AG09309 (cell line): Measurements from ENCODE around the gene UBALD1.
A peak's percentile ranks its signal among the peaks of the same experiment; 100 is the strongest.

ENCODE experiments used
- DNase-seq: peaks from one replicate; pipeline ENCODE4 v3.0.0-alpha.2; 2010; ENCODE audit warnings: low read depth
- H3K4me3 ChIP-seq: 2 replicates; pipeline ENCODE4 v1.5.1; 2011; ENCODE audit warnings: mild to moderate bottlenecking, low read depth, low read length, moderate library complexity; ENCODE audit not compliant: control insufficient read depth
- TF ChIP-seq, protein P1 (sequence below): IDR thresholded peaks from 2 replicates; pipeline ENCODE4 v1.5.1; 2011; ENCODE audit warnings: mild to moderate bottlenecking, low read depth, low read length, inconsistent platforms; ENCODE audit not compliant: insufficient read depth, control insufficient read depth; ENCODE audit errors: missing control alignments

UBALD1 gene

GRCh38 chr16:4634768-4635167 lies 20.1 kb upstream of the UBALD1 start:
- DNase-seq: no peak
- H3K4me3 ChIP-seq: no peak overlapping the region
- TF ChIP-seq, protein P1, sequence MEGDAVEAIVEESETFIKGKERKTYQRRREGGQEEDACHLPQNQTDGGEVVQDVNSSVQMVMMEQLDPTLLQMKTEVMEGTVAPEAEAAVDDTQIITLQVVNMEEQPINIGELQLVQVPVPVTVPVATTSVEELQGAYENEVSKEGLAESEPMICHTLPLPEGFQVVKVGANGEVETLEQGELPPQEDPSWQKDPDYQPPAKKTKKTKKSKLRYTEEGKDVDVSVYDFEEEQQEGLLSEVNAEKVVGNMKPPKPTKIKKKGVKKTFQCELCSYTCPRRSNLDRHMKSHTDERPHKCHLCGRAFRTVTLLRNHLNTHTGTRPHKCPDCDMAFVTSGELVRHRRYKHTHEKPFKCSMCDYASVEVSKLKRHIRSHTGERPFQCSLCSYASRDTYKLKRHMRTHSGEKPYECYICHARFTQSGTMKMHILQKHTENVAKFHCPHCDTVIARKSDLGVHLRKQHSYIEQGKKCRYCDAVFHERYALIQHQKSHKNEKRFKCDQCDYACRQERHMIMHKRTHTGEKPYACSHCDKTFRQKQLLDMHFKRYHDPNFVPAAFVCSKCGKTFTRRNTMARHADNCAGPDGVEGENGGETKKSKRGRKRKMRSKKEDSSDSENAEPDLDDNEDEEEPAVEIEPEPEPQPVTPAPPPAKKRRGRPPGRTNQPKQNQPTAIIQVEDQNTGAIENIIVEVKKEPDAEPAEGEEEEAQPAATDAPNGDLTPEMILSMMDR: no peak

DNA sequence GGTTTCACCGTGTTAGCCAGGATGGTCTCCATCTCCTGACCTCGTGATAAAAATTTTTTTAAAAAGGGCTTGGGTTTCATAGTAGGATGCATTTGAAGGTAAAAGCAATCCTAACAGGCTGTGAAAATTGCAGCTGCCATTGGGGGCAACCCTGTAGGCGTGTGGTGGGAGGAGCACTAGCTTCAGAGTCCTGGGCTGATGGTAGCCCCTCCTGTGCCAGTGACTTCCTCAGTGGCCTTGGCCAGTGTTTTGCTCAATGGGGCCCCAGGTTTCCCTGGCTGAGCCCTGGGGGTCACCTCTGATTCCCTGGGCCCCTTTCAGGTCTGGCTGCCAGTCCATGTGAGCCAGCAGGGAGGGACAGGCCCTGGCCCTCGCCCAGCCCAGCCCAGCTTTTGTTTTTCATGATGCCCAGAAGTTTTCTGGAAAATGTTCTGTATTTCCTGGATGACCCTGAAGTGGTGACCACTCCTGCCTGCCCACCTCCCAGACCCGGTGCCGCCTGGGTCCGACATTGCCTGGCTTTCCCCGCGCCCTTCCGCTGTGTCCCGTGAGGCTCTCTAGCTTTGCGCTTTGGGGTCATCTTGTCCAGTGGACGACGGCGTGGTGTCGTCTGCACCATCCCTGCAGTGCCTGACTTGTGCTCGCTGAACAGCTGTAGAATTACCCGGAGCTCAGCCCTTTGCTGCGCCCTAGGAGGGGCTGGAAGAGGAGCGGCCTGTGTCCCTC lies 19.4 kb upstream of the UBALD1 start:
- no peak overlapping the region for H3K4me3 ChIP-seq
- DNase-seq: no peak
- TF ChIP-seq, protein P1: no peak

- no peak overlapping the region for H3K4me3 ChIP-seq
- TF ChIP-seq, protein P1: no peak
- no peak for DNase-seq
These were observed 16.8 kb upstream of the UBALD1 start for GRCh38 chr16:4631444-4631843.

GRCh38 chr16:4628283-4628682 lies 13.6 kb upstream of the UBALD1 start:
- TF ChIP-seq, protein P1: no peak
- no peak for DNase-seq
- no peak overlapping the region for H3K4me3 ChIP-seq

- no peak for DNase-seq
- H3K4me3 ChIP-seq: peak overlapping the region; percentile 93
- TF ChIP-seq, protein P1: no peak
These were observed 11.7 kb upstream of the UBALD1 start for GRCh38 chr16:4626396-4626795.

DNA sequence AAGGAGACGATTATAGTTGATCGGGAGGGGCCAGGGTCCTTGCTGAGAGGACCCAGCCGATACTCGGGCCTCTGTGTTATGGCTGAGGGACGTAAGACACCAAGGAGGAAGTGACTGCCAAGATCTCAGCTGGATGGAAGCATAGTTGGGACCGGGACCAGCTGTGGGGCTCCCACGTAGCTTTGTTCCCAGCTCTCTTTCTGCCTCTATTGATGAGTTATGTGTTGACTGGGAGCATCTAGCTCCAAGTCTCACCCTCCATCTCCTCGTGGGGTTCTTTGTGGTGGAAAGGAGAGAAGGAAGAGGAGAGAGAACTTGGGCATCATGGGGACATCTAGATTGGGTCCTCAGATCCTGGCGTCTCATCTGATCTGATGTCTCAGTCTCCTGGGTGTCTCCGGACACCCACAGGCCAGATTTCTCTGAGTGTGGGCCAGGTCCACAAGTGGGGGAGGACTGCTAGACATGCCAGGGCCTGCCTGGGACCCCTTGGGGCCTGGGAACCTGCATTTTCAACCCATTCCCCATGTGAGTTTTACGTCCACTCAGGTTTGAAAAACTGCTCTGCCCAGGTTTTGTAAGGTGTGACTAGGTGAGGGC lies 11.0 kb upstream of the UBALD1 start:
- TF ChIP-seq, protein P1: no peak
- H3K4me3 ChIP-seq: peak overlapping the region; percentile 93
- DNase-seq: no peak
